Upper lobe of left lung (tissue), 4 donors: Measurements from ENCODE around the gene ODAD3.
"Not testable (repeated sequence)": the region's sequence is repeated elsewhere in the genome, so short reads cannot be mapped to it uniquely, and the experiment has no call there.

Experiments
- EP300 ChIP-seq, 4 donors: sonication (generic); formaldehyde crosslinking; IDR thresholded peaks; one replicate each; pipeline ENCODE4 v1.5.1; 2017; ENCODE audit warnings: antibody characterized with exemption in 4 of 4, control low read depth in 2 of 4
- POLR2A ChIP-seq, 4 donors: fragments of 450-650 bp; IDR thresholded peaks; one replicate each; pipeline ENCODE4 v1.5.1; 2016 to 2017; ENCODE audit warnings: antibody characterized with exemption in 4 of 4, mild to moderate bottlenecking in 2 of 4

DNA sequence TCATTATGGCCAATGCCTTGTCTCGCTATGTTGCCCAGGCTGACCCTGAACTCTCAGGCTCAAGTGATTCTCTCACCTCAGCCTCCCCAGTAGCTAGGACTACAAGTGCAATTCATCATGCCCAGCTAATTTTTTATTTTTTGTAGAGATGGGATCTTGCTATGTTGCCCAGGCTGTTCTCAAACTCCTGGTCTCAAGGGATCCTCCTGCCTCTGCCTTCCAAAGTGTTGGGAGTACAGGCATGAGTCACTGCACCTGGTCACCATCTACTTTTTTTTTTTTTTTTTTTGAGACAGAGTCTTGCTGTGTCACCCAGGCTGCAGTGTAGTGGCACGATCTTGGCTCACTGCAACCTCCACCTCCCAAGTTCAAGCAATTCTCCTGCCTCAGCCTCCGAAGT is 40.4 kb upstream of the ODAD3 start:
- TF ChIP-seq EP300, POLR2A (IDR thresholded peaks at IDR 0.05): not testable (repeated sequence)
